Activated CD4-positive, alpha-beta T cell treated with anti-CD3 and anti-CD28 coated beads for 48 hours (primary cell): ENCODE measurements around the gene GLRA3.
A peak's percentile ranks its signal among the peaks of the same experiment; 100 is the strongest.
"Not testable (repeated sequence)": the region's sequence is repeated elsewhere in the genome, so short reads cannot be mapped to it uniquely, and the experiment has no call there.

Experiments
- DNase-seq: peaks from one replicate; pipeline ENCODE4 v3.0.0-alpha.2; 2020

The GLRA3 gene

GRCh38 chr4:174713181-174713580 lies 115.9 kb downstream of the GLRA3 start:
- DNase-seq: no peak

GRCh38 chr4:174709526-174709925 lies 119.5 kb downstream of the GLRA3 start:
- DNase-seq: no peak

GRCh38 chr4:174708381-174708780 lies 120.7 kb downstream of the GLRA3 start:
- DNase-seq: no peak

GRCh38 chr4:174707902-174708301 lies 121.1 kb downstream of the GLRA3 start:
- no peak for DNase-seq

- peak; percentile 19 for DNase-seq
Observed at GRCh38 chr4:174707051-174707676, 121.9 kb downstream of the GLRA3 start.

GRCh38 chr4:174702979-174703478 lies 126.0 kb downstream of the GLRA3 start:
- DNase-seq: no peak

- no peak for DNase-seq
Observed at GRCh38 chr4:174699654-174700053, 129.4 kb downstream of the GLRA3 start.

- no peak for DNase-seq
Observed at GRCh38 chr4:174697896-174698295, 131.2 kb downstream of the GLRA3 start.

GRCh38 chr4:174697202-174697601 lies 131.8 kb downstream of the GLRA3 start:
- no peak for DNase-seq

- DNase-seq: no peak
Observed at GRCh38 chr4:174696657-174697056, 132.4 kb downstream of the GLRA3 start.

- not testable (repeated sequence) for DNase-seq
Observed at GRCh38 chr4:174691876-174692275, 137.2 kb downstream of the GLRA3 start.

GRCh38 chr4:174690665-174691064 lies 138.4 kb downstream of the GLRA3 start:
- DNase-seq: no peak

- no peak for DNase-seq
Observed at GRCh38 chr4:174689618-174690017, 139.4 kb downstream of the GLRA3 start.

- no peak for DNase-seq
Observed at GRCh38 chr4:174686826-174687225, 142.2 kb downstream of the GLRA3 start.

GRCh38 chr4:174681723-174682300 lies 147.2 kb downstream of the GLRA3 start:
- no peak for DNase-seq

GRCh38 chr4:174674305-174674840 lies 154.7 kb downstream of the GLRA3 start:
- DNase-seq: no peak

GRCh38 chr4:174673865-174674264 lies 155.2 kb downstream of the GLRA3 start:
- DNase-seq: no peak

GRCh38 chr4:174672276-174672675 lies 156.8 kb downstream of the GLRA3 start:
- no peak for DNase-seq

- DNase-seq: no peak
Observed at GRCh38 chr4:174669270-174669669, 159.8 kb downstream of the GLRA3 start.

- DNase-seq: no peak
Observed at GRCh38 chr4:174665799-174666198, 163.2 kb downstream of the GLRA3 start.

GRCh38 chr4:174663216-174663615 lies 165.8 kb downstream of the GLRA3 start:
- DNase-seq: no peak

GRCh38 chr4:174658246-174658645 lies 170.8 kb downstream of the GLRA3 start:
- no peak for DNase-seq

GRCh38 chr4:174657472-174657871 lies 171.6 kb downstream of the GLRA3 start:
- no peak for DNase-seq

GRCh38 chr4:174654634-174655033 lies 174.4 kb downstream of the GLRA3 start:
- no peak for DNase-seq
